Measurements from ENCODE around the gene GLMN.

The GLMN gene

DNA sequence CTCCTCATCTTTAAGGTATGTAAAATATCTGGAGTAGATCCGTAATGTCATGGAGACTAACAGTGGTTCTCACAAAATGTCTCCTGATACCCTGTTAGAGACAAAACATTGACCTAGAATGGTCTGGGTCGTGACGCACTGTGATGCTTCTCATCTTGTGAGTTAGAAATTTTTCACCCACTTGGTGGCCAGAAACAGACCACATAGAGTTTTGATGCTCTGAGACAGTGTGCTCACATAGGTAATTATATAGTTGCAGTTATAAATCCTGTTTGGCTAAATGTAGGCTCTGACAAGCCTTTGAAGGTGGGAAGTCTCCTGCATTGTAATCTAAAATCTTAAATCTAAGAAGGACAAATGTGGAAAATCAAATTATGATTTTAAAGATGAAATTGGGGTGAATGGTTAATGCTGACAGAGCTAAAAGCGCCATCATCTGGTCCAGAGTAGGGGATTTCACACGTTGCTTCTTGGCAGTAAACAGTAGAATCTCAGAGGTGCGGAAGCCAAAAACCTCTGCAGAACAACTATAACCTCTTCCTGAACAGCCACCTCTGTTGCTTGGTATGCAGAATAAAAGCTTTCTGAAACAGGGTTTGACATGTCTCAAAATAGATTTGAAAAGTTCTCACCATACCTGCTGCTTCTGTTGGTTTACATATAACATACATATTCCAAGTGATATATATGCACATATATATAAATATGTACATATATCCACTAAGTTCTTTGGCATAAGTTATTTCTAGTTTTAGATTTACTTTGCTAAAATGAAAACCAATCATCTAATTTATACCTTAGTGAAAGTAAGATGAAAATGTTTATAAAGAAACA is 17.2 kb upstream of the GLMN start:
- Histone ChIP-seq H3K4me3 (no peak overlapping the region), H3K27ac (no peak overlapping the region)
- no peak for DNase-seq (ENCODE audit: low spot score)
- TF ChIP-seq, protein P1, sequence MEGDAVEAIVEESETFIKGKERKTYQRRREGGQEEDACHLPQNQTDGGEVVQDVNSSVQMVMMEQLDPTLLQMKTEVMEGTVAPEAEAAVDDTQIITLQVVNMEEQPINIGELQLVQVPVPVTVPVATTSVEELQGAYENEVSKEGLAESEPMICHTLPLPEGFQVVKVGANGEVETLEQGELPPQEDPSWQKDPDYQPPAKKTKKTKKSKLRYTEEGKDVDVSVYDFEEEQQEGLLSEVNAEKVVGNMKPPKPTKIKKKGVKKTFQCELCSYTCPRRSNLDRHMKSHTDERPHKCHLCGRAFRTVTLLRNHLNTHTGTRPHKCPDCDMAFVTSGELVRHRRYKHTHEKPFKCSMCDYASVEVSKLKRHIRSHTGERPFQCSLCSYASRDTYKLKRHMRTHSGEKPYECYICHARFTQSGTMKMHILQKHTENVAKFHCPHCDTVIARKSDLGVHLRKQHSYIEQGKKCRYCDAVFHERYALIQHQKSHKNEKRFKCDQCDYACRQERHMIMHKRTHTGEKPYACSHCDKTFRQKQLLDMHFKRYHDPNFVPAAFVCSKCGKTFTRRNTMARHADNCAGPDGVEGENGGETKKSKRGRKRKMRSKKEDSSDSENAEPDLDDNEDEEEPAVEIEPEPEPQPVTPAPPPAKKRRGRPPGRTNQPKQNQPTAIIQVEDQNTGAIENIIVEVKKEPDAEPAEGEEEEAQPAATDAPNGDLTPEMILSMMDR (IDR thresholded peaks at IDR 0.05) = no peak

DNA sequence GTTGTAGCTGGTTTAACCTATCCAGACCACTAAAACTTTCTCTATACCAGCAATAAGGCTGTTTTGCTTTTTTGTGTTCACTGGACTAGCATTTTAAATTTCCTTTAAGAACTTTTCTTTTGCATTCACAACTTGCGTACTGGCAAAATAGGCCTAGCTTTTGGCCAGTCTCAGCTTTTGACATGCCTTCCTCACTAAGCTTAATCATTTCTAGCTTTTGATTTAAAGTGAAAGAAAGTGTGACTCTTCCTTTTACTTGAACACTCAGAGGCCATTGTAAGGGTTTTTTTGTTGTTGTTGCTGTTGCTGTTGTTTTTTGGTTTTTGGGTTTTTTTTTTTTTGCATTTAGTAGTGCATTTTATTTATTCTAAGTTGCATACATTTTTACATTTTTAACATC is 15.2 kb upstream of the GLMN start:
- TF ChIP-seq, protein P1 (IDR thresholded peaks at IDR 0.05) = no peak
- no peak for DNase-seq (ENCODE audit: low spot score)
- H3K27ac ChIP-seq = no peak overlapping the region

DNA sequence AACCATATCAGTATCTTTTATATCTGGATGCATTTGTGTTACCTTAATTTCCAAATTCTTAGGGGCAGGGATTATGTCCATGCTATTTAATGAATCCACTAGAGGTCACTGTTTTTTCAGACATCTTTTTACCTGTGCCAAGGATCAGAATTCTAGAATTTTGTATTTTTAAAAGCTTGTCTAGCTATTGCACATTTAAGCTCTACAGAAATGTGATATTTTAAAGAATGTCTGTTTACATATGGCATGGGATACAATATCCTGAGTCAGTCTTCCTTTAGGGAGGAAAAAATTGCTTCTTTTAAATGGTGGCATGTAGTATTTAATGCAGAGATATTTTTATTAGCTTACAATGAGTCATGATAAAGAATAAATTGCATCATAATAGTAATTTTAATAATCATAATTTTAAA is 11.4 kb upstream of the GLMN start:
- no peak overlapping the region for H3K27ac ChIP-seq
- TF ChIP-seq, protein P1 (IDR thresholded peaks at IDR 0.05) = no peak
- no peak for DNase-seq (ENCODE audit: low spot score)
- H3K4me3 ChIP-seq = no peak overlapping the region

More for the DNA sequence above, 15.2 kb upstream of the GLMN start:
- H3K4me3 ChIP-seq = no peak overlapping the region

DNA sequence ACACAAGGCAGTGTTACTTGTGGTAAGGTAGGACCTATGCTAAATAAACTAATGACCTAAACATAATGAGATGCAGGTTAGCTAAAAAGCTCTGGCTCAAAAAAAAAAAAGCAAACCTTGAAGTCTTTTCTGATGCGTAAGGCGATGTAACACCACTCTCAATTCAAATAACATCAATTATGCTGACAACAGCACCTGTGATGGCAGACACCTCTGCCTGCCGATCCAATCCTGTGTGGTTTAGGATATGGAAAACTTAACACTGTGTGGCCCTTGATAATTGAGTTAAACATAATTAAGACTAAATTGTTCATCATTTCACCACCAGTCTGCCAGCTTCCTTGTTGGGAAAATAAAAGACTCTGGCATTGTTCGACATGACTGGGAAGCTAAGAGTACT is 9.2 kb upstream of the GLMN start:
- H3K27ac ChIP-seq = no peak overlapping the region
- H3K4me3 ChIP-seq = no peak overlapping the region
- TF ChIP-seq, protein P1 (IDR thresholded peaks at IDR 0.05) = no peak
- DNase-seq (ENCODE audit: low spot score) = no peak

DNA sequence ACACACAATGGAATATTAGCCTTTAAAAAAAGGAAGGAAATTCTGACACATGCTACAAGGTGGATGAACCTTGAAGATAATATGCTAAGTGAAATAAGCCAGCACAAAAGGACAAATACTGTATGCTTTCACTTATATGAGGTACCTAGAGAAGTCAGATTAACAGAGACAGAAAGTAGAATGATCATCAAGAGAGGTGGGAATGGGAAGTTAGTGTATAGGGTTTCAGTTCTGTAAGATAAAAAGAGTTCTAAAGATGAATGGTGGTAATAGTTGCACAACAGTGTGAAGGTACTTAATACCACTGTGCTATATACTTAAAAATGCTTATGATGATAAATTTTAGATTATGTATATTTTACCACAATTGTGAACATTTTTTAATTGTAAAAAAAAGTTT is 7.2 kb upstream of the GLMN start:
- TF ChIP-seq, protein P1 (IDR thresholded peaks at IDR 0.05) = no peak
- H3K27ac ChIP-seq = no peak overlapping the region
- no peak overlapping the region for H3K4me3 ChIP-seq
- DNase-seq (ENCODE audit: low spot score) = no peak

DNA sequence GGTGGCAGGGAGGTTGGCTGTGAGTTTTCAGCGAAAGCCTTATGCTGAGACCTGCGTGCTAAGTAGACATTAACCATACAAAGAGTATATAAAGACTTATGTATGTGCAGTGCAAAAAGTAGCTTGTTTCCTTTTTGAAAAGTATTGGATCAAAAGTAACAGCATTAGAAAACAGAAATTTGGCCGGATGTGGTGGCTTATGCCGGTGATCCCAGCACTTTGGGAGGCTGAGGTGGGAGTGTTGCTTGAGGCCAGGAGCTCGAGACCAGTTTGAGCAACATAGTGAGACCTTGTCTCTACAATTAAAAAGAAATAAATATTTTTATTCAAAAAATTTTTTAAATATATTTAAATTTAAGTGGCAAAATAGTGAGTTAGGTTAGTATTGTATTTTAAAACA is 2.2 kb upstream of the GLMN start:
- DNase-seq (ENCODE audit: low spot score) = no peak
- Histone ChIP-seq H3K27ac (no peak overlapping the region), H3K4me3 (no peak overlapping the region)
- TF ChIP-seq, protein P1 (IDR thresholded peaks at IDR 0.05) = no peak
